NCI-H2227 (cell line): ENCODE data around the gene SYT7.

Experiments
- DNase-seq: peaks from one replicate; lab custom pipeline; 2025; ENCODE audit not compliant: unreplicated experiment; lab: John Stamatoyannopoulos, UW

SYT7 gene

DNA sequence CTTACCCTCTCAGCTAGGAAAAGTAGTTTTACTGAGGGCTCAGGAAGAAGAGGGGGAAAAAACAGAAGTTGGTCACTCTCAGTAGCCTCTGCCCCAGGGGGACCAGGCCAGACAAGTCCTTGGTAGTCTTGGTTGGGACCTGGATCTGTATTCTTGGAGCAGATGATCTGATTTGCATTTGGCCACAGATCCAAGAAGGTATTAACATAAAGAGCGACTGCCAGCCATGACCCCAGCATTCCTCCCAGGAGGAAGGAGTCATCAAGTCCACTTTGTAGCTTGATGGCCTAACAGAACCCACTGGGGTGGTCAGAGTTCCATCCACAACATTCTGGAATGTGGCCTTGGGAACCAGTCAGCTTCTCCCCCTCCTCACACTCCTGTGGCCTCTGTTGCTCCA is 78.4 kb downstream of the SYT7 start:
- no peak for DNase-seq

DNA sequence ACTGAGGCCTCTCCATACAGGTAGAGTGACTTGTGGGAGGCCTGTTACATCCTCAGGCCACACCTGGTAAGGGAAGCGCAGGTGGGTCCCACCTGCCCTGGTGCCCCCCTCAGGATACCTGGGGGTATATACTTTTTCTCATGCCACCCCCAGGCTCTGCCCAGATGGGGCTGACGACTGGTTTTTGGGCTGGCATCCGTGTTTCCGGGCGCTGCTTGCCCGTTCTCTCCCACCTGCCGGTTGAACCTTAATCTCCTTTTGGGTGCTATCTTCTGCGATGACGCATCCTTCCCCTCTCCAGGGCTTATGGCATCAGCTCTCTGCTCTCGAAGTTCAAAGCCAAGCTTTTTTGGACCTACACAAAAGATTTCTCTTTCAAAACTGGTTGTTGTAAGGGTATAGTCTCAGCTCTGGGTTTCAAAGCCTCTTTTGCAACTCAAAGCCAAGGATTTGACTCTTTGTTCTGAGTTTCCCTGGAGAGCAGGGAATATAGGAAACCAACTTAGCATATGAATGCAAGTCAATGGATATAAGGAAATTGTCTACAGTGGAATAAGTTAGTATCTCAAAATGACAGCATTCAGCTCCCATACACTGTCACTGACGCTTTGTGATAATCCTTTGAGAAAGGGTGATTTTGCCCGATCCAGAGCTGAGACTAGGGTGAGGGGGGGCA is 80.9 kb downstream of the SYT7 start:
- DNase-seq = no peak

DNA sequence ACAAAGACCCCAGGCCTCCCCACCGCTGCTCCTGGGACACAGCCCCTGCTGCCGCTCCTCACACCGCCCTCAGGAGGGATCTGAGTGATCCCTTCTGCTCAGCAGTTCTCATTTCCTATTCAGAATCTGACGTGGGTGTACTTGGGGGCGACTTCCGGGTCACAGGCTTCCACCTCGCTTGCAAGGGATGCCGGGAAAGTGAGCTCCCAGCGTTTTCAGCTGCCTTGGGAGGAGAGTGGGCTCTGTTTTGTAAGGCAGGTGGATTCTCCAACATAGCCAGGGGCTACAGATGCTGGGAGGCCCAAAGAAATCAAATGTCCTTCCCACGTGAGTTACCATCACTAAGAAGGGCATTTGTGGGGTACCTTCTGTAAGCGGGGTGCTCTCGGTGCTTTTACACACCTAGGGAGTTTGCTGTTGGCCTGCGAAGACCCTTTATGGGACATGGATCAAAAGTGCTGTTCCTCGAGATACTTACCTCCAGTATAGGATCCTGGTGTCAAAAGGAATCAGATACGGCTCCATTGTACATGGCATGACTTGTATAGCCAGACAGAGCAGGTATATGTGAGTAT is 82.0 kb downstream of the SYT7 start:
- DNase-seq = no peak

DNA sequence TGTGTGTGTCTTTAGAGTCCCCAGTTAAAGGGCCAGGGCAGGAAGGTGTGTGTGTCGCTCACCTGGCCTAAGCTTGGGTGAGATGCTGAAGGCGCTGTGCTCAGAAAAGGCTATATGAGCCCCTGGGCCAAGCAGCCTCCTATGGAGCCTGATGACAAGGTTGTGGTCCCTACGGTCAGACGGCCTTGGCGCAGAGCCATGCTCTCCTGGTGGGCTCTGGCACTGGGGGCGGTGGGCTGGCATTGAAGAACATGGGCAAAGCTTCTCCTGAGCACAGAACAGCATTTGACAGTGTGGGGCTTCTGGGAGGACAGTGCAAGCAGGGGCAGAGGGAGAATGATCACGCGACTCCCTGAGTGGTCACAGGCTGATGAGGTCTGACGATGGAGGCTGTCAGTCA is 83.0 kb downstream of the SYT7 start:
- DNase-seq = no peak

DNA sequence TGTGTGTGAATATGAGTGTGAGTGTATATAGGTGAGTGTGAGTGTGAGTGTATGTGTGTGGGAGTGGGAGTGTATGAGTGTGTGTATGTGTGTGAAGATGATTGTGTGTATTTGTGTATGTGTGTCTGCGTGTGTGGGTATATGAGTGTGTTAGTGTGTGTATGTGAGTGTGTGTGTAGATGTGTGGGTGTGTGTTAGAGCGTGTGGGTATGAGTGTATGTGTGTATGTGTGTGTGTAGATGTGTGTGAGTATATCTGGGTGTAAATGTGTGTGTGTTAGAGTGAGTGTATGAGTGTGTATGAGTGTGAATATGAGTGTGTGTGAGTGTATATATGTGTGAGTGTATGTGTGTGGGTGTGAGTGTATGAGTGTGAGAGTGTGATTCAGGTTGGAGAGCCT is 83.4 kb downstream of the SYT7 start:
- DNase-seq = no peak

DNA sequence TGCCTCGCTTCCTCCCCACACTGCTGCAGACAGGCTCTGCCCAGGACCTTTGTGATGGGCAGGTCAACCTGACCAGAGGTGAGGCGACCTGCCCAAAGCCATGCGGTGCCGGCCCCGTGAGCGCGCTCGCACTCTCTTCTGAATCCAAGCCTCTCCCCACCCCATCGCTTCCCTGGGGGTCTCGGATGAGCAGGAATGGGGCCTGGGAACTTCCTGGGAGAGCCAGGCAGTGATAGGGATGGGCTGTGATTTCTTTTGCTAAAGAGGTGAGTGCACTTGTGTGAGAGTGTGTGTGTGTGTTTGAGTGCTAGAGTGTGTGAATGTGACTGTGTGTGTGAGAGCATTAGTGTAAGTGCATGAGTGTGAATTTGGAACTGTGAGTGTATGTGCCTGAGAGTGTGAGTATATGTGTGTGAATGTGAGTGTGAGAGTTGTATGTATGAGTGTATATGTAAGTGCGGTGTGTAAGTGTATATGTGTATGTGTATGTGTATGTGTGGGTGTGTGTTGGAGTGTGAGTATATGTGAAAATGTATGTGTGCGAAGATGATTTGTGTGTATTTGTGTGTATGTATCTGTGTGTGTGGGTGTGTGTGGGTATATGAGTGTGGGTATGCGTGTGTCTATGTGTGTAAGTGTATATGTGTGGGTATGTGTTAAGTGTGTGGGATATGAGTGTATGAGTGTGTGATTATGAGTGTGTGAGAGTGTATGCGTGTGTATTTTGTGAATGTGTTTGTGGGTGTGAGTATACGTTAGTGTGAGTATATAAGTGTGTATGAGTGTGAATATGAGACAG is 84.1 kb downstream of the SYT7 start:
- DNase-seq = no peak

DNA sequence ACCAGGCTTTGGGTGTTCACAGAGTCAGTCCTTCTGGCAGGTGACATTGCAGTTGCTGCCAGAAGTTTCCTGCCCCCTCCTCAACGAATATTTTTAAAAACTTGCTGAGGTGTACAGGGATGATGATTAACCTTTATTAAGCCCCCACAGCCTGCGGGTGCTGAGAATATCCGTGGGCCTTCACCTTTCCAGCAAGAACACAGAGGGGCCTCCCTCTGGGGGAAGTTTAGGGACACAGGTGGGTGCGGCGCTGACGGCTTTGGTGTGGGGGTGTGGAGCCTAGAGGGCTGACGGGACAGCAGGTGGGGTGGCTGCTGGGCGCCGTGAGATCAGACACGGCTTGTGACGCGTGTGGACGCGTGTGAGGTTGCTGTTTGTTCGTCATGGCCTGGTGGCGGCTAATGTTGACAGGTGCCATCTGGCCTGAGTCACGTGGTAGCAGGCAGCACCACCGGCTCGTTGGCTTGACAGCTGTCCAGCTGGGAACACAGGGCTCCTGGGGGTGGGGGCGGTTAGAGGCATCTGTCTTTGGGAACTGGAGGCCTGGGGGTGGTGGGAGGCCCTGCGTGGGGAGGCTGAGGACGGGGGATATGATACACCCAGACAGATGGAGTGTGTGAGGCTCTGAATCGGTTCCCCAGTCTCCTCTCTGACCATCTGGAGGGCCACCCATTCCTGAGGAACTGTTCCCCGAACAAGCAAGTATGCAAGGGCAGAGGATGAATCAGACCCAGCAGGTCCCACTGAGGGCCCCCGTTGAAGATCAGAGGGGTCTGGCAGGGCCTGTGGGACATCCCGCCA is 84.9 kb downstream of the SYT7 start:
- DNase-seq = no peak

DNA sequence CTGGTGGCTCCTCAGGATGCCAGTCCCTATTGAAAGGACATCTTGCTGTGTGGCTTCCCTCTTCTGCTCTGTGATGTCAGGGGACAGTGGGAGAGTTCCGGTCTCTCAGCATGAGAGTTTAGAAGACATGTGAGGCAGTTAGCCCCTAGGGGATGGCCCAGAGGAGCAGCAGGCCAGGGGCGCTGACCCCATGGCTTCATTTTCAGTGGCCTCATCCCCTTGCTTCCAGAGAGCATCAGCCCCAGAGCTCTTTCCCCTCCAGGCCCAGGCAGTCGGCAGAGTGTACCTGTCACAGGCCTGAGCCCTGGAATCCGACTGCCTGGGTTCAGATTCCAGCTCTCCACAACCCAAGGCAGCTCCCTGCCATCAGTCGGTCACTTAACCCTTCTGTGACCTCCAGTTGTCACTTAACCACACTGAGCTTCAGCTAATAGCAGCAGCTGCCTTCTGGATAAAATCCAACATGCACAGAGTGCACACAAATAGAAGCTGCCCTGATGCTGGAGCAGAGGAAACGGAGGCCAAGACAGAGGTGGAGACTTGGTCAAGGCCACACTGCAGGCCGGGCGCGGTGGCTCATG is 86.4 kb downstream of the SYT7 start:
- no peak for DNase-seq

DNA sequence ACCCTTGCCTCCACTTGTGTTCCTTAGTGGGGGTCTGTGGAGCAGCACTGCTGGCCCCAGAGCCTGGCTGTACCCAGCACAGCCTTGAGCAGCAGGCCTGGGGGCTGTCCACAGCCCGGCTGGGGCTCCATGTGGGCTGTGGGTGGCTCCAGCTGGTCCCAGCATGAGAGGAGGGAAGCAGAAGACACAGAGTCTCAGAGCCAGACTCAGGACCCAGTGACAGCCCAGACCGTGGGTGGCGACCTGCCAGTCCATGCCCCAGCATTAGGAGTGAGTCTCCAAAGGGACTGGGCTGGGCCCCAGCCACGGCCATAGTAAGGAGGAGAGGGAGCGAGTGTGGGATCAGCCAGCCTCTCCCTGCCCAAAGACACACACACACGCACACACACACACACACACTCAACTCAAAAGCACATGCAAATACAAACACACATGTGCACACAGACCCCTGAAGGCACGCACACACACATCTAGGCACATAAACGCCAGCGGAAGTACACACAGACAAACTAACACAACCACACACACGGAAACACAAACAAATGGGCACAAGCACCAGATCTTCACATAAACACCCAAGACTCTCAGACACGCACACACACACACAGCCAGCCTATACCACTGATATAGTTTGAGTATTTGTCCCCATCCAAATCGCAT is 89.0 kb downstream of the SYT7 start:
- no peak for DNase-seq

DNA sequence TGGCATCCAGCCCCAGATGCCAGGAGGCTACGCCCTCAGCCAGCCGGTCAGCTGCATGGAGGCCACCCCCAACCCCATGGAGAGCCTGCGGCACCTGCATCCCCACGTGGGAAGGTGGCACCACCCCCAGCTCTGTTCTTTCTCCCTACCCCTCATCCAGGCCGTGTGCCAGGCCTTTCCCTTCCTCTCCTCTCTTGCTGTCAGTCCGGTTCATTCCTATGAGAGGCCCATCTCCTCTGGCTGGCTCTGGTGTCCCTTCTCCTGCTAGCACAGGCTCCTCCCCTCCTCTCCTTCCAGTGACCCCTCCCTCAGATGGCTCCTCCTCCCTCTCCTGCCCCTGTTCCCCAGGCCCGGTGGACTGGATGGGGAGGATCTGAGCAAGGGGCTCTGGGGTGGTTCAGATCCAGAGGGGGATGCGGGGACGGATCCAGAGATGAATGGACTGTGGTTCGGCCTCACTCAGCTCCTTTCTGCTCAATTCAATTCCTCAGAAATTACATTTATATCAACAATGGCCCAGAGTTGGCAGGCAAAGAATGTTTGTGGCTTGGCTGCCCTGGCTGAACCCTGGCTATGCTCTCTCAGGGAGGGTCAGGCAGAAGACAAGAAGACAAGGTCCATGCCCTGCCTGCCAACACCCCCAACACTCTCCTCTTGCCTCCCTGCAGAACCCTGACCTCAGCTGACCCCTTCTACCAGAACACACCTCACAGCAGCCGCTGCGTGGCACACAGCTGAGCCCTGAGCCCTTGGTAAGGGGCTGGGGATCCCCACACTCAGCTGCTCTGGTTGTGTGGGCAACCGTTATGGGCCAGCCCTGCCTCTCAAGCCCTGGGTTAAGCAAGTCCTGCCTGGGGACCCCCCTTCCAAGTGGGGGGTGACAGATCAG is 90.8 kb downstream of the SYT7 start:
- peak; percentile 25 for DNase-seq

DNA sequence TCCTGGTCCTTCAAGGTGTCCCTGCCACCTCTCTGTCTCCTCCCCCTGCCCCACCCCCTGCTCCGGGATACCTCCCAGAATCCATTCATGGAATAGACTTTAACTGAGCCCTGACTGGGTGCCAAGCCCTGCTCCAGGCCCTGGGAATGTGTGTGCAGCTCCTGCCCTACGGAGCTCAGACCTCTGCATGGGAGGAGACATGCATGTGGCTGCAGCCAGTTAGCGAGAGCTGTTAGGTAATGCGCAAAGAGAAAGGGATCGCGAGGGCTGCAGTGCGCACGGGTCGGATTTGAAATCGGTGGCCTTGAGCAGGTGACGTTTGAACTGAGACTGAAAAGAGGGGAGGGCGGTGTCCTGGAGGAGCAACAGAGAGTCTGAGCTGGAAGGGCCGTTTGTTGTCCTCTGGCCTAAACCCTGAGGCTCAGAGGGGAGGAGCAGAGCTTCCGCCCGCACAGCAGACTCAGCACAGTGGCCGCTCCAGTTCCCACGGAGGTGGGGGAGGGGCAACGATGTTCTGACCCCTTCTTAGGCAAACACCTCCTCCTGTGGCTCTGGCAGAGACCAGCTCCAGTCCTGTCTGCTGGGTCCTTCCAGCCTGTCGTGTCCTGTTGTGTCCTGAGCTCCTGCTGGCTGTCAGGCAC is 92.1 kb downstream of the SYT7 start:
- DNase-seq = no peak

DNA sequence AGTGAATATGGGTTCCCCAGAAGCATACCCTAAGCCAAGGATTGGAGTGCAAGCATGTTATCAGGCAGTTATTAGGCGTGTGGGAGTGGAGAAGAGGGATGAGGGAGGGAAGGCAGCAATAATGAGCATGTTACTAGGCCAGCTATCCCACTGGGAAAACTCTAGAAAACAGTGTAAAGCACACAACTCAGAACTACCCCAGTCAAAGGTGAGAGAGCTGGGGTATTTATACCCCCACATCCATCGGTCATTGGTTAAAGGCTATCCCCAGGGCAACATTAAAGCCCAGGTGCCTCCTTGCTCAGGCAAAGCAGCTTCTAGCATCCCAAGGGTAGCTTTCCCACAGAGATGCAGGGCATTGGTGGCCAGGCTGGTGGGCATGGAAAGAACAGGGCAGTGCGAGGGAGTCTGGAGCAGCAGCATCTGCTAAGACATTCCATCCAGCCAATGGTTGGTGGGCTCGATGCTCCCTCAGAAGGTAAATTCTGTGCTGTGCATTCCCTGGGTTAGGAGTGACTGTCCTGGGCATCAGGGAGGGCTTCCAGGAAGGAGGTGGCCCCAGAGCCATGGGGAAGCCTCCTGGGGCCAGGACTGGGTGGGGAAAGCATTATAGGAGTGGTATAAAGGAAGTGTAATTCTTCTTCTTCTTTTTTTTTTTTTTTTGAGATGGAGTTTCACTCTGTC is 93.4 kb downstream of the SYT7 start:
- no peak for DNase-seq

DNA sequence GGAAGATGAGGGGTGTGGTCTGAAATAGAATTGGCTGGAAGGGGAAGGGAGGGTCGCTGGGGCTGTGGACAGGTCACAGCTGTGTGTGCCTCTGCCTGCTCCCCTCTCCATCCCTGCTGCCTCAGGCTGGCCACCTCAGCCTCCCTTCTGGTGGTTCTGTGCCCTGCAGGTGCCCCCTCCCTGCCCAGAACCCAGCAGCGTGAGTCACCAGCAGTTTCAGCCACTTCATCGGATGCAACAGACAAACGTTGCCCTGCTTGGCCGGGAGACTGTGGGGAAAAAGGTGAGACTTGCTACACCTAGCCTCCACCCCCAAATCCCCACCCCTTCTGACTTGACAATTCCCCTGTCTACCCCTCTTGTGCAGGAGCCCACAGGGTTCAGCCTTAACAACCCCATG is 94.1 kb downstream of the SYT7 start:
- no peak for DNase-seq

DNA sequence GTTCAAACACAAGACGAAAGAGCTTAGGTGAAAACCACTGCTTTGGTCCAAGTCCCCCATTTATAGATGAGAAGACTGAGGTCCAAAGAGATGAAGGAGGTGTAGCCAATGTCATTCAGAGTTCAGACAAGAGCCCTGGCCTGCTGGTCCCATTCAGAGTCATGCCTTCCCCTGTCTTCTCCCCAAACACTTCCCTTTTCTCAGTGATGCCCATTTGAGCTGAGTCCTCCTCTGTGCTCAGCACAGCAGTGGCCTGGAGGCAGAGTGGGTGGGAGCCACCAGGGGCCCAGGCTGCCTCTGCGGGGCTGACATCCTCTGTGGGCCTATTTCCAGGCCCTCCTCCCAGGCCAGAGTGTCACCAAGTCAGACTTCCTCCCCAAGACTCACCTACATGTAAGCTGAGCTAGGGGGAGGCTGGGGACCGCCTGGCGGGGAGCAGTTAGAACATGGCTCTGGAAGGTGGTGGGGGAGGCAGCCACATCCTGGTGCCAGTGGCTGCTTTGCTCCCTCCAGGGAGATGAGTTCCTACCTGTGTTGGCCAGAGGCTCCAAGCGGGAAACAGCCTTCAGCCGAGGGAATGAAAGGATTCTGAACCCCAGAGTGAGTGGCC is 94.8 kb downstream of the SYT7 start:
- no peak for DNase-seq

DNA sequence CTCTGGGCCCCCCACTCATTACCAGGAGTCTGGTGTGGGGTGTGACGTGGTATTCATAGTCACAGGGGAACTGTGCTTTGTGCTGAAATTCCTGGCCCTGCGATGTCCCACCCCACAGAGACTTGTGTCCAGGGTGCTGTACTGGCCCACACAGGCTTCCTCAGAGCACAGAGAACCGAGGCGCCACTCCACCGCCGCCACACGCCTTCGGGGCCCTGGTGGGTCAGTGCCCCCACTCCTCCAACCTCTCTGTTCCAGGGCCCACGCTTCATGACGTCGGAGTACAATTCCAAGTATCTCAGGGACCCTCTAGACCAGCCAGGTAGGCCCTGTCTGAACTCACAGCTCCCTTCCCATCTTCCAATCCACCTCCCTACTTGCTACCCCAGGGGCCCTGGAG is 95.8 kb downstream of the SYT7 start:
- no peak for DNase-seq

DNA sequence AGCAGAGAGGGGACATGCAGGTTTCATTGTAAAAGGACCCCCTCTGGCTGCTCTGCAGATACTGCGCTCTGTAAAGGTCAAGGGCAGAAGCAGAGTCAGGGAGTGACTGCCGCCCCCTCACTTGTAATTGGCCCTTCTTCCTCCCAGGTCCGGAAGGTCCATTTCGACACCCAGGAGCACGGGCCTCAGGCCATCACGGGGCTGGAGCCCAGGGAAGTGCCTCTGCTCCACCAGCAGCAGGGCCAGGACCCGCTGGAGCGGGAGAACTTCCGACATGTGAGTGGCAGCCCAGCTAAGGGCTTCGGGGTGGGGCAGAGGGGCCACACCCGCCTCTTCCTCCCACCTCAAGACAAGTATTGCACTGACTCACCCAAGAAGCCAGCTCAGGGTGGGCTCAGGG is 96.3 kb downstream of the SYT7 start:
- DNase-seq = no peak

DNA sequence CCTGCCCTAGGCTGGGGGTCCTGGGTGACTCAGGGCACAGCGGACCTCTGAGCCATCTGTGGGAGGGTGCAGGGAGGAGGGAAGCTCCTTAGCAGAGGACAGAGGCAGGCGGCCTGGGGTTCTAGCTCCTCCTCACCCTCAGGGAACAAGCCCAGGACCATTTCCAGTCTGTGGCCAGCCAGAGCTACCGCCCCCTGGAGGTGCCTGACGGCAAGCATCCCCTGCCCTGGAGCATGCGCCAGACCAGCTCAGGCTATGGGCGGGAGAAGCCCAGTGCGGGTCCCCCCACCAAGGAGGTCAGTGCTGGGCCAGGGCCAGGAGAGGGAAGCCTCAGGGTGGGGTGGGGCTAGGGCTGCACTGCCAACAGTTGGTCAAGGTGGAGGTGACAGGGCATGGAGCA is 98.4 kb downstream of the SYT7 start:
- peak; percentile 14 for DNase-seq

DNA sequence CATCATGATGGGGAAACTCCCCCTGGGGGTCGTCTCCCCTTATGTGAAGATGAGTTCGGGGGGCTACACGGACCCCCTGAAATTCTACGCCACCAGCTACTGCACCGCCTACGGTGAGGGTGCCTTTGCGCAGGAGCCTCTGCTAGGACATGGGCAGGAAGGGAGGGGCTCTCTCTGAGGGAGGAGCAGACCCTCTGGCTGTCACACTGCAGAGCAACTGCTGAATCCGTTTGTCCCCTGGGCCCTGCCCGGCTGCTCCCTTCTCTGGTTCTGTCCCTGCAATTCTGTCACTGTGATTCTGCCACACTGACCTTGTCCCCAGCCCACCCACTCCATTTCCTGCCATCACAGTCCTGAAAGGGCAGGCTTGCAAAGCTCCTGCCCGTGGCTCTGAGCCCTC is 99.1 kb downstream of the SYT7 start:
- DNase-seq = no peak
